ENCODE data around the gene OSBPL2. TPM values are rescaled to one million over a fixed set of nuclear protein-coding genes. Genes with fewer than 3 reads are reported as not detected.

Gene OSBPL2
- total and polyA plus RNA-seq, 2 donors (not counting 1 experiment from before 2014, with no cell fraction given), result 28.1 to 74.3 TPM

DNA sequence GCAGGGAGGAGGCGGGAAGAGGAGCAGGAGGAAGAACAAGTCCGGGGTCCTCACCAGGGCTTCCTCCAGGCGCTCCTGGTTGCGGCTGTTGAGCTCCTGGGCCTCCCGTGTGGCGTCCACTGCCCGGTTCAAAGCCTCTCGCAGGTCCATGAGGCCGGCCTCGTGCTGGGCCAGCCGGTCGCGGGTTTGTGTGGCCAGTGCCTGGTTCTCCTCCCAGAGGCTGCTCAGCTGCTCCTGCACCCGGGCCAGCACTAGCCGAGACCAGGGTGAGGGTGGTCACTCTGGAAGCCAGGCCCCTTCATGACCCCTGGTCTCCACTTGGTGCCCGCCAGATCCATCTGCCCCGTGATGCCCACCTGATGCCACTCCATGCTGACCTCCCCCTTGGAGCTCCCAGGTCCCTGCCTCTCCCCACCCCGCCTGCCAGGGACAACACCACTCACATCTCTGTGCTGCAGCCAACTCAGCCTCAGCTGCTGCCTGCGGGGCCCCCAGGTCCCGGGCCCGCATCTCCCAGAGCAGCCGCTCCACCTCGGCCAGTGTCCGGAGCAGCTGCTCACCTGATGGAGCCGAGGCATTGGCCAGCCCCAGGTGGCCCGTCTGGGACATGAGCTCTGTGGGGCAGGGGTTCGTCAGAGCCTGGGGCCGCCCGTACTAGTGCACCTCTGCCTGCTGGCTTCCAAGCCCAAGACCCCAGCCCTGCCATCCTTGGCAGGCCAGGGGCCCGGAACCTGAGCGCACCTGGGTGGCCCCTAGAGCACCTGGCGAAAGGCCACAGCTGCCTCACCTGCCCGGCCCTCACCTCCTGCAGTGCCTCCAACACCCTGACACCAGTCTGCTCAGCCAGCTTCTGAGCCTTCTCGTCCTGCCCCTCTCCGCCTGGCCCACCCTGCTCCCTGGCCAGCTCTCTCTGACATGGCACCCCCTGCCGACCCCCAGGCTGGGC, 80.4 kb downstream of the OSBPL2 start:
- Histone ChIP-seq H3K4me3 (ENCODE audit: control extremely low read depth in 1 of 5, extremely low read depth in 1 of 5, insufficient read depth in 1 of 5, low read depth in 2 of 5, low read length in 4 of 5) (no peak overlapping the region), H3K27me3 (replicated peaks in 1 of 4; ENCODE audit: control extremely low read depth in 1 of 4, control insufficient read depth in 3 of 4, insufficient read depth in 4 of 4, low read length in 3 of 4) (no peaks in the 10 kb centered on the region), H3K36me3 (replicated peaks in 1 of 2; ENCODE audit: control extremely low read depth in 1 of 2, control insufficient read depth in 1 of 2, extremely low read depth in 1 of 2, insufficient read depth in 2 of 2, low read length in 1 of 2) (peaks cover 0 to 16% of the 10 kb centered on the region in 2 experiments), H3K4me2 (replicated peaks; ENCODE audit: low read depth, low read length, poor library complexity, severe bottlenecking) (no peak overlapping the region), H4K20me1 (ENCODE audit: control insufficient read depth, insufficient read depth, low read length, poor library complexity, severe bottlenecking) (no peaks in the 10 kb centered on the region), H3K27ac (ENCODE audit: low read length in 2 of 2) (no peak overlapping the region), H3K9ac (ENCODE audit: low read length) (no peak overlapping the region), H3K79me2 (ENCODE audit: control insufficient read depth, insufficient read depth, low read length) (no peaks in the 10 kb centered on the region), H3K4me1 (ENCODE audit: control insufficient read depth in 2 of 2, insufficient read depth in 2 of 2, low read length in 2 of 2) (no peaks in the 10 kb centered on the region), H2AFZ (ENCODE audit: insufficient read depth, low read depth, low read length, poor library complexity, severe bottlenecking) (no peak overlapping the region), H3K9me3 (ENCODE audit: control extremely low read depth in 1 of 3, control insufficient read depth in 2 of 3, insufficient read depth in 1 of 3, low read length in 2 of 3) (no peaks in the 10 kb centered on the region)
- POLR2A ChIA-PET, result no interaction called here
- WGBS (ENCODE audit: insufficient coverage), result 93% methylated on average over 36 of the region's 36 CpGs
- Mint-ChIP-seq H3K4me3 (no peak overlapping the region), H3K27ac (peak overlapping the region; percentile 20), H3K9me3 (ENCODE audit: insufficient read depth) (no peaks in the 10 kb centered on the region), H3K4me1 (no peaks in the 10 kb centered on the region), H3K27me3 (no peaks in the 10 kb centered on the region)
- TF ChIP-seq, protein P1, sequence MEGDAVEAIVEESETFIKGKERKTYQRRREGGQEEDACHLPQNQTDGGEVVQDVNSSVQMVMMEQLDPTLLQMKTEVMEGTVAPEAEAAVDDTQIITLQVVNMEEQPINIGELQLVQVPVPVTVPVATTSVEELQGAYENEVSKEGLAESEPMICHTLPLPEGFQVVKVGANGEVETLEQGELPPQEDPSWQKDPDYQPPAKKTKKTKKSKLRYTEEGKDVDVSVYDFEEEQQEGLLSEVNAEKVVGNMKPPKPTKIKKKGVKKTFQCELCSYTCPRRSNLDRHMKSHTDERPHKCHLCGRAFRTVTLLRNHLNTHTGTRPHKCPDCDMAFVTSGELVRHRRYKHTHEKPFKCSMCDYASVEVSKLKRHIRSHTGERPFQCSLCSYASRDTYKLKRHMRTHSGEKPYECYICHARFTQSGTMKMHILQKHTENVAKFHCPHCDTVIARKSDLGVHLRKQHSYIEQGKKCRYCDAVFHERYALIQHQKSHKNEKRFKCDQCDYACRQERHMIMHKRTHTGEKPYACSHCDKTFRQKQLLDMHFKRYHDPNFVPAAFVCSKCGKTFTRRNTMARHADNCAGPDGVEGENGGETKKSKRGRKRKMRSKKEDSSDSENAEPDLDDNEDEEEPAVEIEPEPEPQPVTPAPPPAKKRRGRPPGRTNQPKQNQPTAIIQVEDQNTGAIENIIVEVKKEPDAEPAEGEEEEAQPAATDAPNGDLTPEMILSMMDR (IDR thresholded peaks at IDR 0.05), result no peak
- no peak for TF ChIP-seq EZH2 (IDR thresholded peaks at IDR 0.05; ENCODE audit: borderline replicate concordance, insufficient read depth, low read depth, low read length, poor library complexity, severe bottlenecking)
- DNase-seq, result no peak
- CTCF ChIA-PET, result interaction anchor here (1.1 kb wide), 1 partner anchor 64 kb away, joined by 3 read pairs; no protein-coding TSS in a partner anchor
- ATAC-seq (ENCODE audit: low read depth), result no peak
- intact Hi-C loops (cut with micrococcal nuclease), result no loop called here
